GM23248 (cell line): ENCODE data around the gene IRS4.

Experiments
- EZH2 ChIP-seq: fragments of 200-600 bp; sonication (generic); IDR thresholded peaks from 2 replicates; pipeline ENCODE4 v1.6.1; 2018; ENCODE audit warnings: antibody characterized with exemption, mild to moderate bottlenecking; ENCODE audit not compliant: insufficient read depth, poor library complexity, severe bottlenecking
- EZH2phosphoT487 ChIP-seq: fragments of 200-600 bp; sonication (generic); IDR thresholded peaks from 2 replicates; pipeline ENCODE4 v1.6.1; 2018; ENCODE audit warnings: antibody characterized with exemption, moderate library complexity, mild to moderate bottlenecking, low read depth; ENCODE audit not compliant: insufficient read depth

- peak; percentile 45 for TF ChIP-seq EZH2
- no peak for TF ChIP-seq EZH2phosphoT487
Observed at GRCh38 chrX:108735679-108736508, 469 bp downstream of the IRS4 start.
